C4-2B (cell line): ENCODE data around the gene SNX24.

Source experiments
- ZFX ChIP-seq: fragments of 450-650 bp; IDR thresholded peaks from 2 replicates; pipeline ENCODE4 v1.6.1; 2017
- TF ChIP-seq, protein P1 (sequence below): fragments of 450-650 bp; conservative IDR thresholded peaks from 2 replicates; pipeline ENCODE4 v1.5.1; 2017; ENCODE audit warnings: mild to moderate bottlenecking

DNA sequence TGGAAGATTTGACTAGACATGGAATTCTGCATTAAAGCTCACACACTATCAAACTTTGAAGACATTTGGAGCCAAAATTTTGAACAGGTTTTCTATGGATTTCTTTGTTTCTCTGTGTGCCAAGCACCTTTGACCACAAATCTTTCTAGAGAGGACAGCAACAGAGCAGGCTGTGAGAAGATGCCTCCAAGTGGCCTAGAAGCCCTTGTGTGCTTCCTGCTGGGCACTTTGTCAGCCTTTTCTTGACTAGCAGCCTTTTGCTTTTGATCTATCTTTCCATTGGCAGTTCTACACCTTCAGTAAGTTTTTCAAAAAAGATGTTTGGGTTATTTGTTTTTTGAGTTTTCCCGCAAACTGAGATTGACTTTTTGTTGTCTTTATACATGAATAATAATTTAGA is 84.6 kb downstream of the SNX24 start:
- TF ChIP-seq, protein P1, sequence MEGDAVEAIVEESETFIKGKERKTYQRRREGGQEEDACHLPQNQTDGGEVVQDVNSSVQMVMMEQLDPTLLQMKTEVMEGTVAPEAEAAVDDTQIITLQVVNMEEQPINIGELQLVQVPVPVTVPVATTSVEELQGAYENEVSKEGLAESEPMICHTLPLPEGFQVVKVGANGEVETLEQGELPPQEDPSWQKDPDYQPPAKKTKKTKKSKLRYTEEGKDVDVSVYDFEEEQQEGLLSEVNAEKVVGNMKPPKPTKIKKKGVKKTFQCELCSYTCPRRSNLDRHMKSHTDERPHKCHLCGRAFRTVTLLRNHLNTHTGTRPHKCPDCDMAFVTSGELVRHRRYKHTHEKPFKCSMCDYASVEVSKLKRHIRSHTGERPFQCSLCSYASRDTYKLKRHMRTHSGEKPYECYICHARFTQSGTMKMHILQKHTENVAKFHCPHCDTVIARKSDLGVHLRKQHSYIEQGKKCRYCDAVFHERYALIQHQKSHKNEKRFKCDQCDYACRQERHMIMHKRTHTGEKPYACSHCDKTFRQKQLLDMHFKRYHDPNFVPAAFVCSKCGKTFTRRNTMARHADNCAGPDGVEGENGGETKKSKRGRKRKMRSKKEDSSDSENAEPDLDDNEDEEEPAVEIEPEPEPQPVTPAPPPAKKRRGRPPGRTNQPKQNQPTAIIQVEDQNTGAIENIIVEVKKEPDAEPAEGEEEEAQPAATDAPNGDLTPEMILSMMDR = no peak
- TF ChIP-seq ZFX = no peak
